ENCODE results near the gene SLC6A6. TPM values are rescaled to one million over a fixed set of nuclear protein-coding genes. Genes with fewer than 3 reads are reported as not detected.

The SLC6A6 gene
- 144 to 211 TPM (median 147 TPM) in 3 replicates for total RNA-seq (2021)
- percentile 88 among the genes with signal in this experiment for Bru-seq, nascent RNA
- long read RNA-seq, experiment 1, full-length matches to known transcripts, result 203 of 455 reads
- long read RNA-seq, experiment 1, partial matches to known transcripts, result 205 of 455 reads
- long read RNA-seq, experiment 1, other reads (novel, unspliced or antisense), result 47 of 455 reads
- long read RNA-seq, experiment 2, partial matches to known transcripts, result 6 of 104 reads
- long read RNA-seq, experiment 2, other reads (novel, unspliced or antisense), result 95 of 104 reads
- long read RNA-seq, experiment 3, result 0 reads

GRCh38 chr3:14402304-14402811 lies at the start of gene SLC6A6:
SLC6A6 (plus strand) TSS chr3:14402606; CDS start chr3:14443635, 41,029 bp downstream.
- Mint-ChIP-seq H3K9me3 (no peaks in the 10 kb centered on the region), H3K4me3 (peak within 1 kb of the TSS; percentile 97), H3K27ac (peak within 1 kb of the TSS; percentile 98), H3K27me3 (ENCODE audit: low read depth) (peaks cover 3% of the 10 kb centered on the region; the same call in 1 of the 2 replicates), H3K36me3 (peaks cover 9% of the 10 kb centered on the region), H3K4me1 (peaks cover 54% of the 10 kb centered on the region)
- ChIA-PET POLR2A (interaction anchor here (0.6 to 1.8 kb wide), 9 partner anchors 10 to 134 kb away, joined by 3 to 6 read pairs (median 4); no protein-coding TSS in a partner anchor), CTCF (interaction anchor here (0.7 to 2.7 kb wide), 15 partner anchors 8 to 258 kb away, joined by 3 to 15 read pairs (median 5); no protein-coding TSS in a partner anchor)
- TF ChIP-seq JAZF1 (CRISPR knock-in tag; IDR thresholded peaks at IDR 0.05) (no peak), SMAD3 (CRISPR knock-in tag; IDR thresholded peaks at IDR 0.05; ENCODE audit: borderline replicate concordance) (no peak), RELA (CRISPR knock-in tag; IDR thresholded peaks at IDR 0.05; ENCODE audit: borderline replicate concordance) (0 out of 2 replicates have a peak, but pooled peaks have one; percentile 59), ZNF232 (CRISPR knock-in tag; IDR thresholded peaks at IDR 0.05) (peak; percentile 28; the same call in 1 of the 2 replicates), FOXK1 (CRISPR knock-in tag; IDR thresholded peaks at IDR 0.05) (peak; percentile 78; the same call in 1 of the 2 replicates), MYBL2 (CRISPR knock-in tag; IDR thresholded peaks at IDR 0.05) (peak; percentile 28; the same call in 1 of the 2 replicates), TEAD1 (CRISPR knock-in tag; IDR thresholded peaks at IDR 0.05) (peak; percentile 77), GABPB1 (CRISPR knock-in tag; IDR thresholded peaks at IDR 0.05) (0 out of 2 replicates have a peak, but pooled peaks have one; percentile 31), ETV6 (CRISPR knock-in tag; IDR thresholded peaks at IDR 0.05) (0 out of 2 replicates have a peak, but pooled peaks have one; percentile 6), KAT7 (CRISPR knock-in tag; IDR thresholded peaks at IDR 0.05; ENCODE audit: borderline replicate concordance) (0 out of 2 replicates have a peak, but pooled peaks have one; percentile 1)
- TF ChIP-seq, protein P1, sequence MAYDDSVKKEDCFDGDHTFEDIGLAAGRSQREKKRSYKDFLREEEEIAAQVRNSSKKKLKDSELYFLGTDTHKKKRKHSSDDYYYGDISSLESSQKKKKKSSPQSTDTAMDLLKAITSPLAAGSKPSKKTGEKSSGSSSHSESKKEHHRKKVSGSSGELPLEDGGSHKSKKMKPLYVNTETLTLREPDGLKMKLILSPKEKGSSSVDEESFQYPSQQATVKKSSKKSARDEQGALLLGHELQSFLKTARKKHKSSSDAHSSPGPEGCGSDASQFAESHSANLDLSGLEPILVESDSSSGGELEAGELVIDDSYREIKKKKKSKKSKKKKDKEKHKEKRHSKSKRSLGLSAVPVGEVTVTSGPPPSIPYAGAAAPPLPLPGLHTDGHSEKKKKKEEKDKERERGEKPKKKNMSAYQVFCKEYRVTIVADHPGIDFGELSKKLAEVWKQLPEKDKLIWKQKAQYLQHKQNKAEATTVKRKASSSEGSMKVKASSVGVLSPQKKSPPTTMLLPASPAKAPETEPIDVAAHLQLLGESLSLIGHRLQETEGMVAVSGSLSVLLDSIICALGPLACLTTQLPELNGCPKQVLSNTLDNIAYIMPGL (CRISPR knock-in tag; IDR thresholded peaks at IDR 0.05), result 0 out of 2 replicates have a peak, but pooled peaks have one; percentile 54
- TF ChIP-seq, protein P2, sequence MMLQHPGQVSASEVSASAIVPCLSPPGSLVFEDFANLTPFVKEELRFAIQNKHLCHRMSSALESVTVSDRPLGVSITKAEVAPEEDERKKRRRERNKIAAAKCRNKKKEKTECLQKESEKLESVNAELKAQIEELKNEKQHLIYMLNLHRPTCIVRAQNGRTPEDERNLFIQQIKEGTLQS (CRISPR knock-in tag; conservative IDR thresholded peaks at IDR 0.05), result no peak
- TF ChIP-seq, protein P3, sequence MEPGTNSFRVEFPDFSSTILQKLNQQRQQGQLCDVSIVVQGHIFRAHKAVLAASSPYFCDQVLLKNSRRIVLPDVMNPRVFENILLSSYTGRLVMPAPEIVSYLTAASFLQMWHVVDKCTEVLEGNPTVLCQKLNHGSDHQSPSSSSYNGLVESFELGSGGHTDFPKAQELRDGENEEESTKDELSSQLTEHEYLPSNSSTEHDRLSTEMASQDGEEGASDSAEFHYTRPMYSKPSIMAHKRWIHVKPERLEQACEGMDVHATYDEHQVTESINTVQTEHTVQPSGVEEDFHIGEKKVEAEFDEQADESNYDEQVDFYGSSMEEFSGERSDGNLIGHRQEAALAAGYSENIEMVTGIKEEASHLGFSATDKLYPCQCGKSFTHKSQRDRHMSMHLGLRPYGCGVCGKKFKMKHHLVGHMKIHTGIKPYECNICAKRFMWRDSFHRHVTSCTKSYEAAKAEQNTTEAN (CRISPR knock-in tag; IDR thresholded peaks at IDR 0.05), result 0 out of 2 replicates have a peak, but pooled peaks have one; percentile 88
- TF ChIP-seq, protein P4, sequence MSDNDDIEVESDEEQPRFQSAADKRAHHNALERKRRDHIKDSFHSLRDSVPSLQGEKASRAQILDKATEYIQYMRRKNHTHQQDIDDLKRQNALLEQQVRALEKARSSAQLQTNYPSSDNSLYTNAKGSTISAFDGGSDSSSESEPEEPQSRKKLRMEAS (CRISPR knock-in tag; IDR thresholded peaks at IDR 0.05), result peak; percentile 85
- ATAC-seq (peak; percentile 88), DNase-seq (ENCODE audit: low spot score) (peak; percentile 94)

GRCh38 chr3:14353502-14353901 lies 48.9 kb upstream of the SLC6A6 start:
- CTCF ChIA-PET, result interaction anchor here (1.8 kb wide), 1 partner anchor 74 kb away, joined by 4 read pairs; no protein-coding TSS in a partner anchor
- TF ChIP-seq ZNF423 (CRISPR knock-in tag; IDR thresholded peaks at IDR 0.05) (peak; percentile 36; the same call in 1 of the 2 replicates), RELA (CRISPR knock-in tag; IDR thresholded peaks at IDR 0.05; ENCODE audit: borderline replicate concordance) (no peak), ZNF219 (CRISPR knock-in tag; IDR thresholded peaks at IDR 0.05; ENCODE audit: borderline replicate concordance) (no peak)
- TF ChIP-seq, protein P5, sequence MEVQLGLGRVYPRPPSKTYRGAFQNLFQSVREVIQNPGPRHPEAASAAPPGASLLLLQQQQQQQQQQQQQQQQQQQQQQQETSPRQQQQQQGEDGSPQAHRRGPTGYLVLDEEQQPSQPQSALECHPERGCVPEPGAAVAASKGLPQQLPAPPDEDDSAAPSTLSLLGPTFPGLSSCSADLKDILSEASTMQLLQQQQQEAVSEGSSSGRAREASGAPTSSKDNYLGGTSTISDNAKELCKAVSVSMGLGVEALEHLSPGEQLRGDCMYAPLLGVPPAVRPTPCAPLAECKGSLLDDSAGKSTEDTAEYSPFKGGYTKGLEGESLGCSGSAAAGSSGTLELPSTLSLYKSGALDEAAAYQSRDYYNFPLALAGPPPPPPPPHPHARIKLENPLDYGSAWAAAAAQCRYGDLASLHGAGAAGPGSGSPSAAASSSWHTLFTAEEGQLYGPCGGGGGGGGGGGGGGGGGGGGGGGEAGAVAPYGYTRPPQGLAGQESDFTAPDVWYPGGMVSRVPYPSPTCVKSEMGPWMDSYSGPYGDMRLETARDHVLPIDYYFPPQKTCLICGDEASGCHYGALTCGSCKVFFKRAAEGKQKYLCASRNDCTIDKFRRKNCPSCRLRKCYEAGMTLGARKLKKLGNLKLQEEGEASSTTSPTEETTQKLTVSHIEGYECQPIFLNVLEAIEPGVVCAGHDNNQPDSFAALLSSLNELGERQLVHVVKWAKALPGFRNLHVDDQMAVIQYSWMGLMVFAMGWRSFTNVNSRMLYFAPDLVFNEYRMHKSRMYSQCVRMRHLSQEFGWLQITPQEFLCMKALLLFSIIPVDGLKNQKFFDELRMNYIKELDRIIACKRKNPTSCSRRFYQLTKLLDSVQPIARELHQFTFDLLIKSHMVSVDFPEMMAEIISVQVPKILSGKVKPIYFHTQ (CRISPR knock-in tag; IDR thresholded peaks at IDR 0.05), result no peak
- TF ChIP-seq, protein P4 (CRISPR knock-in tag; IDR thresholded peaks at IDR 0.05), result no peak
- TF ChIP-seq, protein P6, sequence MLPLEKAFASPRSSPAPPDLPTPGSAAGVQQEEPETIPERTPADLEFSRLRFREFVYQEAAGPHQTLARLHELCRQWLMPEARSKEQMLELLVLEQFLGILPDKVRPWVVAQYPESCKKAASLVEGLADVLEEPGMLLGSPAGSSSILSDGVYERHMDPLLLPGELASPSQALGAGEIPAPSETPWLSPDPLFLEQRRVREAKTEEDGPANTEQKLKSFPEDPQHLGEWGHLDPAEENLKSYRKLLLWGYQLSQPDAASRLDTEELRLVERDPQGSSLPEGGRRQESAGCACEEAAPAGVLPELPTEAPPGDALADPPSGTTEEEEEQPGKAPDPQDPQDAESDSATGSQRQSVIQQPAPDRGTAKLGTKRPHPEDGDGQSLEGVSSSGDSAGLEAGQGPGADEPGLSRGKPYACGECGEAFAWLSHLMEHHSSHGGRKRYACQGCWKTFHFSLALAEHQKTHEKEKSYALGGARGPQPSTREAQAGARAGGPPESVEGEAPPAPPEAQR (CRISPR knock-in tag; IDR thresholded peaks at IDR 0.05), result no peak
- TF ChIP-seq, protein P3 (CRISPR knock-in tag; IDR thresholded peaks at IDR 0.05), result no peak
- TF ChIP-seq, protein P1 (CRISPR knock-in tag; IDR thresholded peaks at IDR 0.05), result no peak

More at GRCh38 chr3:14353502-14353901, 48.9 kb upstream of the SLC6A6 start:
- Mint-ChIP-seq H3K4me3 (no peak overlapping the region), H3K27me3 (ENCODE audit: low read depth) (no peaks in the 10 kb centered on the region), H3K36me3 (no peaks in the 10 kb centered on the region), H3K9me3 (no peaks in the 10 kb centered on the region), H3K27ac (no peak overlapping the region), H3K4me1 (peaks cover 19% of the 10 kb centered on the region)
- ATAC-seq (peak; percentile 72), DNase-seq (ENCODE audit: low spot score) (no peak)
- POLR2A ChIA-PET, result no interaction called here
